Prostate gland (tissue), 2 donors: ENCODE data around the gene JPT1.

Experiments used
- POLR2A ChIP-seq: fragments of 450-650 bp; IDR thresholded peaks from one replicate; pipeline ENCODE4 v1.6.1; 2016; ENCODE audit warnings: antibody characterized with exemption, mild to moderate bottlenecking
- POLR2AphosphoS5 ChIP-seq: sonication (generic); formaldehyde crosslinking; IDR thresholded peaks from one replicate; pipeline ENCODE4 v1.6.1; 2017; ENCODE audit warnings: antibody characterized with exemption
- TF ChIP-seq, protein P1 (sequence below), 4 experiments: fragments of 200-600 bp in 2 of 4; fragments of 450-650 bp in 2 of 4; sonication (generic) in 2 of 4; IDR thresholded peaks; 1 replicate in 3 of 4; 2 replicates in 1 of 4; pipeline ENCODE4 v1.5.1; 2016 to 2019; ENCODE audit warnings: antibody characterized with exemption in 4 of 4, mild to moderate bottlenecking in 2 of 4, moderate library complexity in 2 of 4

DNA sequence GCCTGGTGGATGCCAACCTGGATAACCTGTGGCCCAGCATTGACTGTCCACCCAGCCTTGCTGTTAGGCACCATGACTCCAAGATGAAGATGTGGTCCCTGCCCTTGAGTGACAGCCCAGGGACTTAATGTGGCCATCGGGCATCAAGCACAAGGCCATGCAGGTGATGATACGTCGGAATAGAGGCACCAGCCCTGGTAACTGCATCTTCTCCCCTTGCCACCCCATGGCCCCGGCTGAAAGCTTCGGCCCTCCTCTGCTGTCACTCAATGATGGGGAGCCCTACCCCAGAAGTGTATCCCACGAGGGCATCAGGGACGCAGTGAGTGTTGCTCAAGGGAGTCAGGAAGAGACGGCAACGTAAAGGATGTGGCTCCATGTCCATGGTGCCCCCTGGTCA is 24.7 kb downstream of the JPT1 start:
- TF ChIP-seq, protein P1, sequence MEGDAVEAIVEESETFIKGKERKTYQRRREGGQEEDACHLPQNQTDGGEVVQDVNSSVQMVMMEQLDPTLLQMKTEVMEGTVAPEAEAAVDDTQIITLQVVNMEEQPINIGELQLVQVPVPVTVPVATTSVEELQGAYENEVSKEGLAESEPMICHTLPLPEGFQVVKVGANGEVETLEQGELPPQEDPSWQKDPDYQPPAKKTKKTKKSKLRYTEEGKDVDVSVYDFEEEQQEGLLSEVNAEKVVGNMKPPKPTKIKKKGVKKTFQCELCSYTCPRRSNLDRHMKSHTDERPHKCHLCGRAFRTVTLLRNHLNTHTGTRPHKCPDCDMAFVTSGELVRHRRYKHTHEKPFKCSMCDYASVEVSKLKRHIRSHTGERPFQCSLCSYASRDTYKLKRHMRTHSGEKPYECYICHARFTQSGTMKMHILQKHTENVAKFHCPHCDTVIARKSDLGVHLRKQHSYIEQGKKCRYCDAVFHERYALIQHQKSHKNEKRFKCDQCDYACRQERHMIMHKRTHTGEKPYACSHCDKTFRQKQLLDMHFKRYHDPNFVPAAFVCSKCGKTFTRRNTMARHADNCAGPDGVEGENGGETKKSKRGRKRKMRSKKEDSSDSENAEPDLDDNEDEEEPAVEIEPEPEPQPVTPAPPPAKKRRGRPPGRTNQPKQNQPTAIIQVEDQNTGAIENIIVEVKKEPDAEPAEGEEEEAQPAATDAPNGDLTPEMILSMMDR (IDR thresholded peaks at IDR 0.05): no peak
- TF ChIP-seq POLR2A (no peak), POLR2AphosphoS5 (no peak)
